ENCODE measurements around the gene NACC2.
"Not testable (repeated sequence)": the region's sequence is repeated elsewhere in the genome, so short reads cannot be mapped to it uniquely, and the experiment has no call there.

NACC2 gene

DNA sequence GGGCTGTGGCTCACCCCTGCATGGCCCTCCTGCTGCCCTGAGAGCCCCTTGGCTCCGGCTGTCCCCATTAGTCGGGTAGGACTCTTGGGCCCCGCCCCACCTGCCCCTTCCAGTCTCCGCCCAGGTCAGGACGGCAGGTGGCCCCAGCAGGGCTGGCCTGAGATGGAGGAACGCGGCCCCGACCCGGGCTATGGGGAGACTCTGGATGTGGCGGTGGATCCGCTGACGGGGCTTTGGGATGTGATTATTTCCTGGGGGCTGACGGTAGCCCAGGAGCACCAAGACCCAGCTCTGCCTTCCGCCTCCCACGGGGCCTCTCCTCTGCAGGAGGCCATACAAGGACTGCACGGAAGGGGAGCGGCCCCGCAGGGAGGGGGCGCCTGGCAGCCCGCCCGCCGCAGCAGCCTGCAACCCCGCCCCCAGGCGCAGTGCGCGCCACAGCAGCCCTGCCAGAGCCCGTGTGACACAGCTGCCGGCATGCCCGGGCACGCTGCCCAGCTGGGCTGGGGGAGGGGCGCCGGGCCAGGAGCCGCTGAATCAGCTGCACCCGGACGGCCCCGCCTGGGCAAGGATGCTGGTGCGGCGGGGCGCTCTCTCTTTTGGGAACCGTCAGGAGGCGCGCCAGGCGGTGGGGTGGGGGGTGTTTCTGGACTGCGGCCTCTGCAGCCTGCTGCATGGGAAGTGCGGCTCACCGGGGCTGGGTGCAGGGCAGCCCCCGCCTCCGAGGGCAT lies 14.4 kb upstream of the NACC2 start:
- peak; percentile 97 for DNase-seq

GRCh38 chr9:136108648-136109266 lies 13.7 kb upstream of the NACC2 start:
- no peak for DNase-seq

DNA sequence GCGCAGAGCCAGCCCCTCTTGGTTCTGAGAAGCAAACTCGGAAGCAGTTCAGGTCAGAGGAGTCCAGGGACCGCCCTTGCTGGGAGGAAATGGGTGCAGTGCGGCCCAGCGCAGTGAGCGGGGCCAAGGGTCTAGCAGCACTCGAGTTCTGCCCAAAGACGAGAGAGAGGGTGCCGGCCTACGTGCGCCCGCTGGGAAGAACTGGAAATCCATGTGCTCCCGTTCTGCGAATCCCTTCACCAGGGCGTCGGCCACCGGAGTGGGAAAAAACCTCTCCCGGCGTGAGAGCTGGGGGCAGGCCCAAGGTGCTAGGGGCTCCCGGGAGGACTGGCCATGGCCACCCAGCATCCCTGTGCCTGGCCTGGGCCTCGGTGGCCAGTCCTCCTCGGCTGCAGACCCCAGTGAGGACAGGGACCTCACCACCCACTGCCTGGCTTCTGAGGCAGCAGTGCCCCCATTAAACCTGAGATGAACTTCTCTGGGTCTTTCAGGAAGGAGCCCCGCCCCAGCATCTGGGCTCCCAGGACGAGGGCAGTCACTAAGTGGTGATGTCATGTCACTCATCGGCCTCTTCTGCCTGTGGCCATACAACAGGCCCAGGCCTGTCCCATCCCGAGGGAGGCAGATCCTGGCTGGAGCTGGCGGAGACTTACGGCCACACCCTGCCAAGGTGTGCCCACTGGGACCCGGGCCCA lies 13.0 kb upstream of the NACC2 start:
- peak; percentile 76 for DNase-seq

DNA sequence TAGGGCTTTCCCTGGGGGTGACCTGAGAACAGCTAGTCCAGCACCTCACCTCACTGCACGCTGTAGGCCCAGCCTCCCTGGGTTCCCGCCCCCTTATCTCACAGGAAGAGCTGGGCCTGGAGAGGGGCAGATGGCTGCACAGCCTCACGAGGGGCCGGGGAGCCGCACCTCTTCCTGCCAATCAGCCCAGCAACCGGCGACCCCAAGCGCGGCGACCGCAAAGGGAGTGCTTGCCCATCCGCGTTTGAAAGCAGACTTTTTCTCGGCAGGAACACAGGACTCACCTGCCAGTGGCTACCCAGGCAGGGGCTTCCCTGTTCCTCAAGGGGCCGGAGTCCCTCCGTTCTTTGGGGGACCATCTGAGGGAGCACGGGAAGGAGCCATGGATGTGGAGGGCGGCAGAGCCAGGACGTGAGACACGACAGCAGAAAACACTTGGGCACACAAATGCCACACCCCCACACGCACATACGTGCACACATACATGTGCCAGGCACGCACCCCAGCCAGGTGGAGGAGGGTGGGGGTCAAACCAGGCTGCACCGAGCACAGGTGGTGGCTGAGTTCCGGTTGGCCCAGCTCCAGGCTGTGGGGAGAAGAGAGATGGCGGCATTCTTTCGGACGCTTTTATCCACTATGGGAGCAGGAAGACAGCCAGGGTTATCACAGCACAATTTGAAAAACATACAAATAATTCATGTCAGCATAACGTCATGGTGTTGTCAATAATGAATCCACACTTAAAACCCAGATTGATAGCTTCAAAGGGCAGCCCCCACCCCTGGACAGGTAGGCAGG lies 12.3 kb upstream of the NACC2 start:
- peak; percentile 93 for DNase-seq

GRCh38 chr9:136105398-136106135 lies 10.5 kb upstream of the NACC2 start:
- no peak for DNase-seq

- no peak for DNase-seq
Measured at GRCh38 chr9:136104916-136105315, 9.8 kb upstream of the NACC2 start.

DNA sequence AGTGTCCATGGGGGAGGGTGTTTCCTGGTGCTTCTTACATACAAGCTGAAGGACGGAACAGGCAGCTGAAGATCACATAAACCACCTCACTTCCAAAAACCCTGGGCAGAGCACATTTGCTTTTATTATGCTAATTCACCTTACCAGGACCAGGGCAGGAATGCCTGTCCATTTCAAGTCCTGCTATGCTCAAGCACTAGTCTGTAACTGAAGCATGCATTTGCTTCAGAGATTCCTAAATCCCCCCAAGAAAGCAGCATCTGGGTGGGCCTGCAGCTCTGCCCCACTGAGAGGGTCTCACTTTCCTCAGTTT lies 9.4 kb upstream of the NACC2 start:
- DNase-seq, result no peak

GRCh38 chr9:136103651-136104487 lies 8.8 kb upstream of the NACC2 start:
- peak; percentile 89 for DNase-seq

DNA sequence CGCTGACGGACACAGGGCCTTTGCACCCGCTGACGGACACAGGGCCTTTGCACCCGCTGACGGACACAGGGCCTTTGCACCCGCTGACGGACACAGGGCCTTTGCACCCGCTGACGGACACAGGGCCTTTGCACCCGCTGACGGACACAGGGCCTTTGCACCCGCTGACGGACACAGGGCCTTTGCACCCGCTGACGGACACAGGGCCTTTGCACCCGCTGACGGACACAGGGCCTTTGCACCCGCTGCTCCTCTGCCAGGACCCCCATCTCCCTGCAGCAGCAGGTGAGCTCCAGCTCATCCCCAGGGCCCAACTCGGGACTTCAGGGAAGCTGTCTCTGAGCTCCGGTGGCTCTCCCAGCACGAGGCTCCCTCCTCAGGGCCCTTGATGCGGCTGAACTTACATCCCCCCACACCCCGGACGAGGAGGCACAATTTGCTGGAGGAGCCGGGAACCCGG lies 6.6 kb upstream of the NACC2 start:
- DNase-seq, result not testable (repeated sequence)

GRCh38 chr9:136100700-136101614 lies 5.9 kb upstream of the NACC2 start:
- DNase-seq, result peak; percentile 91

GRCh38 chr9:136099542-136099941 lies 4.5 kb upstream of the NACC2 start:
- DNase-seq, result no peak

DNA sequence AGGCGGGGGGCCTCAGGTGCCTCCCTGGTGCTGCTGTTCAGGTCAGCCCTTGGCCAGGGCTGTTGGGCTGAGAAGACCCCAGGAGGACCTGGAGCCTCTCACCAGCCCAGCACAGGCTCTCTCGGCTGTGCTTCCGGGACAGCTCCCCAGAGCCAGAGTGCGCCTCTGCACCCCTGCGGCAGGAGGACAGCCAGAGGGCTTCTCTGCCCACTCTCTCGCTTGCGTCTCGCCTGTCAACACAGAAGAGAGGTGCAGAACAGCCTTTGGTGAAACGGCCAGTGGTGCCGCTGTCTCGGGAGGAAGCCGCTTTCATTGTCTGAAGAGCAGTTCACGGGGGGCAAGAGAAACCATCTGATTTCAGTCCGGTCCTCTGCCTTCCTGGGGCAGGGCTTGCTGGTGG lies 3.8 kb upstream of the NACC2 start:
- DNase-seq, result no peak

DNA sequence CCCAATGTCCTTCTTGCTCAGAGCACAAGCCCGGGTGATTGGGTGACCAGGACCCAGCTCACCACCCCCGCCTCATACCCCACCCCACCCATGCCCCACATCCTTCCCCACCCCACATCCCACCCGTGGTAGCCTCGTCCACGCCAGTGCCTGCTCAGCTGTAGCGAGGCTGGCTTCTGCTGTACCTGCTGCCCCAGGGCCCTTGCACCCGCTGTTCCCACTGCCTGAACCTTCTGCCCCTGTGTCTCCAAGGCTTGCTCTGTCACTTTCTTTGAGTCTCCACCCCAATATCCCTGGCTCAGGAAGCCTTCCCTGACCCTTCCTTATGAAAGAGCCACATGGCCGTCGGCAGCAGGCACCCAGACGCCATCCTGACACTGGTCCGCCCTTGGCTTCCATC lies 3.1 kb upstream of the NACC2 start:
- no peak for DNase-seq

DNA sequence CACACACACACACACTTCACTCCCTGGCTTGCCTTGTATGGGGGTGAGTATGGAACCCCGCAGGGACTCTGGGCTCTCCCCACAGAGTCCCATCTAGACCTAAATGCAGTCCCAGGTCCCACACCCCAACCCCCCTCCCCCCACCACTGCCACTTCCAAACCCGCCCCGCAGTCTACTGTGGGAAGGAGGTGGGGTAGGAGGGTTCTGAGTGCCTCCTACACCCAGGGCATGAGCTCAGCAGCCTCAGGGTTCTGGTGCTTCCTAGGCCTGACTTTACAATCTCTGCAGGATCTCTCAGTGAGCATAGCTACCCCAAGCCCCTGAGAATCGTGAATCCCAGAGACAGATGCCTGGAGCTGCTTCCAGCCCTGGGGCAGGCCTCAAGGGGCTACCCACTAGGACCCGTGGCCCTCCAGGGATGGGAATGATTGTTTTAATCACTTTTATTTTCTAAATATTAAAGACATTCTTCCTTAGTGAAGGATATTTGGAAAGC lies 1.5 kb upstream of the NACC2 start:
- DNase-seq, result no peak

GRCh38 chr9:136093995-136094881 lies 851 bp downstream of the NACC2 start:
- no peak for DNase-seq

DNA sequence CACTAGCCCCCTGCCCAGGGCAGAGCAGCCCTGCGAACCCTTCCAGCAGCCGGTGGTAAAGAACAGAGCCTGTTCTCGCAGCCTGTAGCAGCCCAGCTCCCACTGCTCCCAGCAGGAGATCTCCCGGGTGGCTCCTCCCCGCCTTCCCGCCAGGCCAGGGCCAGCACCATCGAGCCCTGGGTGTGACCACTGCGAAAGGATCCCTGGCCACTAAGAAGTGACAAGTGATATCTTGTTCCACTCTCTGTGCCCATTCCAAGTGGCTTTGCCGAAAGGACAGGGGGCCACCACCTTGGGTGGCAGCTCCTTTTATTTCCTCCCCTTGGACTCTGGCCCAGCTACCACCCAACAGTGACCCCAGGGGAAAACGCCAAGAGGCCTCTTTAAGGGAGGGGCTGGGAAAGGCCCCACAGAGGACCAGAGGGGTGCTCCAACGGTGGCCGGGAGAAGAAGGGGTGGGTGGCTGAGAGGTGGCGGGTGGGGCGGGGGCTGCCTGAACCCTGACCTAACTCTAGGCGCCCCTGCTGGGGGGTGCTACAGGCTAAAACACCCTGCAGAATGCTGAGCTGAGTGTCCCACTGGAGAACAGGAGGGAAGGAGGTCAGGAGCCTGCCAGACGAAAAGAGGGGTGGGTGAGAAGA lies 1.6 kb downstream of the NACC2 start:
- no peak for DNase-seq

DNA sequence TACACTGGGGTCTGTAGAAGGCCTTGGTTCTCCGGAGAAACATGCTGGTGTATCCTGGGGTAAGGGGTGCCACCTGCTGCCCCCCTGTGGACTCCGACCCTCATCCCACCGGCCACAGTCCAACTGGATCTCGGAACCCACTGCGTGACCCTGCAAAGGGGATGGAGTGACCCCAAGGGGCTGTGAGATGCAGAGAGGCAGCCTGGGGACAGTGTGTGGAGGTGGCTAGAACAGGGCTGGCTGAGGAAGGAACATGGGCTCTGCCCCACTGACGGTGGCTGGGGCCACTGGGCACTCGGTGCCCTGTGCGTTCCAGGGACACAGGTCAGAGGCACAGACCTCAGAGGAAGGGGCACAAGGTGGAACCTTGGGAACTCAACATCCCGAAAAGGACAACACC lies 2.3 kb downstream of the NACC2 start:
- no peak for DNase-seq

GRCh38 chr9:136092353-136092650 lies 2.8 kb downstream of the NACC2 start:
- DNase-seq, result no peak

Measured in NCI-H774 (cell line).